ENCODE results near the gene CD44.

DNA sequence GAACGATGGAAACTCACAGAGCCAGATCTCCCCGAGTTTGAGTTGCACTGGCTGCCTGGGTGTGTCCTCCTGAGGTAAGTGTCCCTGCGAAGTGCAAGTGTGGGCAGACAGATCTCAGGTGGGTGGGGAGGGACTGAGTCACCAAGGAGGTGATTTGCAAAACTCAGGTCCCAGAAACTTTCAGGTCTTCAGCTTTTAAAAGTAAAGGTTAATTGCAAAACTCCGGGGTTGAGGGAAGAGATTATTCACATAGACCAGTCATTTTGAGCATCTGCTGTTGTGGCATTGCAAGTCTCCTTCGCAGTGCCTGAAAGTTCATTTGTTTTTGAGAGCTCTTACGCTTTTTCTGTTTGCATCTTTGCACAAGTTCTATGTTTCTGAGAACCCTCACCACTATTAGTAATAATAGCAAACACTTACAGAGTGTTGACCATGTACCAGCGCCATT is 7.1 kb downstream of the CD44 start:
- TF ChIP-seq CTCF (IDR thresholded peaks at IDR 0.05) (no peak), POLR2A (IDR thresholded peaks at IDR 0.05) (no peak)

Data from uterus (tissue), 2 donors.